ENCODE results near the gene PPP3R2.
"Not testable (repeated sequence)": the region's sequence is repeated elsewhere in the genome, so short reads cannot be mapped to it uniquely, and the experiment has no call there.

The PPP3R2 gene

DNA sequence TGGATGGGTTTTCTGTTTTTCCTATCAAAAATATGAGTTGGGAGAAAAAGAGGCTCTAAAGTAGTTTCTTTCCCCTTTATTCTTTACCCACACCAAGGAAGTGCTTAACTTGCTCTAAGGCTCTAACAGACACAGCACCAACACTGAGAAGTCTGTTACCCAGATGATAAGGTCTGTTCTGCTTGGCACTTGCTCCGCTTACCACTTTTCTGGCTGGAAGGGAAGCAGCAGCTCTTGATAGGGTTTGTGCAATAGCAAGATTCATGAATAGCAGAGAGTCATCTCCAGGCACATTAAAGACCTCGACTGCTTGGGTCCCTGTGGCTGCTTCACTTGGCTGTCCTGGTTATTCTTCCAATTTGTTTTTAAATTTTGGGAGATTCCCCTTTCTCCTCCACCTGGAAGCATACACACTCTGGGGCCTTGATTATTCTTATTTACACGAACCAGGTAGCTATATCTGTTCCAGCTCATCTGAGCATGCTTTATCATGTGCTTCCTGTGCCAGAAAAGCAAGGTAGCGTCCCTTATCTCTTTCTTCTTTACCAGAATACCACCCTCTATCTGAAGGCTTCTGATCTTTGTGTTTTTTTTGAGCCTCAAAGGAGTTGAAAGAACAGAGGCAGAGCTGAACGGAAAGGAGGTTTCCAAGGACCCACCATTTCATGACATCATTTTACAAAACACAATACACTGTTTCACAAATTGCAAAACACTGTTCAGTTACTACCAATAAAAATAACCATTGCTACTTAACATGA, 24.8 kb downstream of the PPP3R2 start:
- peaks cover 81% of the 10 kb centered on the region for H3K4me1 Mint-ChIP-seq
- H3K9me3 Mint-ChIP-seq: no peaks in the 10 kb centered on the region
- H3K4me3 Mint-ChIP-seq: peak overlapping the region; percentile 61
- H3K36me3 Mint-ChIP-seq: peaks cover 11% of the 10 kb centered on the region
- peak overlapping the region; percentile 92 for H3K27ac Mint-ChIP-seq
- no peaks in the 10 kb centered on the region for H3K27me3 Mint-ChIP-seq

DNA sequence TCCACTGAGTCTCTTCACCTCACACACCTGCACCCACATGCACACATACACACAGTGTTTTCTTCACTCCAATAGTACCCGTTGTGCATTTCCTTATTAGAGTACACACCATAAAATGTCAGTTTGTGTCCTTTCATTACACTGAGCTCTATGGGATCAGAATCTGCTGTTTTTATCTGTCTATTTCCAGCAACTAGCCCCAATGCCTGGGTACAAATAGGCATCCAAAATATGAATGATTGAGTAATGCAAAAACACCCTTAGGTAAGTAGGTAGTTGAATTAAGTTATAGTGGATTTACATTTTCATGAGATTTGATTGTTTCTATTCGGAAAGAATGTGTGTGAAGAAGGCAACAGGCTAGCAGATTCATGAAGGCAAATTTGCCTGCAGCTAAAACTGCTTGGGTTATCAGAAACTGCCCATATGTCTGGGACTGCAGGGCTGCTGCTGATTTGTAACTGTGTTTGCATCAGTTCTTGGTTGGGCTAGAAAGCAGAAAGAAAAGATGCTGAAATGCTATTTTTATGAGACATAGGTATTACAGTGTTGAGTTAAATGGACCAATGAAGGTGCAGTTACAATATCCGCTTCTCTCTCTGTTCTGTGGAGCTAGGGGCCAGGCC, 26.9 kb downstream of the PPP3R2 start:
- Mint-ChIP-seq H3K9me3 (no peaks in the 10 kb centered on the region), H3K4me3 (no peak overlapping the region), H3K27ac (peak overlapping the region; percentile 63), H3K27me3 (no peaks in the 10 kb centered on the region), H3K4me1 (peaks cover 61% of the 10 kb centered on the region), H3K36me3 (peaks cover 13% of the 10 kb centered on the region)

DNA sequence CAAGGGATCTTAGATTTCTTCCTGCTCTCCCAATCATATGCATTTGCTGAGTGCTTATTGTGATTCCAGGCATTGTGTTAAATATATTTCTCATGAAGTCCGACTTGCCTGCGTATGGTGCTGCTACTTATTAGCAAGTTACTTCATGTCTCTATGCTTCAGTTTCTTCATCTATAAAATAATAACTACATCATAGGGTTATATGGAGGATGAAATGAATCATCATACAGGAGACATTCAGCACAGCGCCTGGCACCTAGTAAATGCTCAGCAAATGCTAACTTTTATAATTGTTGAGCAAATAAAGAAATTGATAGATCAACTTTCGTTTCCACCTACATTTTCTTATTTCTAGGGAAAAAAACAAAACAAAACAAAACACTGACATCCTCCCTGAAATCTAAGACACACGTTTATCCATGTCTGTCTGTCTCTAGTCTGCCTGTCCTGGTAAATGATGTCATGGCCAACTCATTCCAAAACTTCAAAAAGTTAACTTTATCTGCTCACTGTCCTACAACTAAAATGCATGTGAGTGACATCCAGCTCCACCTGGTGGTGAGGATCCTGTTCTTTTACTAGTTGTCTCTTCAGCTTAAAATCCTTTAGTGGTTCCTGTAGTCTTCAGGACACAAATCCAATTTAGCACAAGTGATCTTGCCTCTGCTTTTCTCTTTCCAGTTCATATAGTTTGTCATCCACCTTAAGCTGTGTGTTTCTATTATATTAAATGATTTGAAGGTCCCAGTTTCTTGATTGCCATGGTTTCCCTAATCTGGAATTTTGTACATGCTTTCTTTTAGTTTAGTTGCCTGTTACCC, 27.7 kb downstream of the PPP3R2 start:
- Mint-ChIP-seq H3K9me3 (no peaks in the 10 kb centered on the region), H3K27me3 (no peaks in the 10 kb centered on the region), H3K27ac (peak overlapping the region; percentile 1), H3K4me3 (no peak overlapping the region), H3K36me3 (peaks cover 18% of the 10 kb centered on the region), H3K4me1 (peaks cover 55% of the 10 kb centered on the region)

GRCh38 chr9:101564252-101564651, 30.5 kb downstream of the PPP3R2 start:
- Mint-ChIP-seq H3K4me3 (no peak overlapping the region), H3K4me1 (peaks cover 52% of the 10 kb centered on the region), H3K9me3 (peaks cover under 1% of the 10 kb centered on the region), H3K36me3 (peaks cover 41% of the 10 kb centered on the region), H3K27ac (no peak overlapping the region), H3K27me3 (no peaks in the 10 kb centered on the region)

DNA sequence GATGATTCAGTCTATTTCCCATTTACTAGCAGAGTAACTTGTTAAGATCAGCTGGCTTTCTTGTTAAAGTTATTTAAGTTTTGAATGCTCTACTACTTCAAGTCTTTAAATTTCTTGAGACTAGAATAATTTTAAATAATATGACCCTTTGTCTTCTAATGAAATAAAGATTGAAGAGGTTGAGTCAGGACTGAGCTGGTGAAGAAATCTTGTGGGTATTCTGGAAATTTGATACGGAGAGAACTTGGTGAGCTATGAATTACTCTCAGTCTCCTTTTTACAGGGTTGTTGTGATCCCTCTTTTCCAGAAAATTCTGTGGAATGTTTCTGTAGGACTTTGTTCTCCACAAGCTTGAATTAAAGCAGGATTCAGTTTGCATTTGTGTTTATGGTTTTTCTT, 31.8 kb downstream of the PPP3R2 start:
- peaks cover 50% of the 10 kb centered on the region for H3K36me3 Mint-ChIP-seq
- H3K9me3 Mint-ChIP-seq: peaks cover 13% of the 10 kb centered on the region
- no peak overlapping the region for H3K27ac Mint-ChIP-seq
- H3K27me3 Mint-ChIP-seq: no peaks in the 10 kb centered on the region
- H3K4me1 Mint-ChIP-seq: peaks cover 49% of the 10 kb centered on the region
- no peak overlapping the region for H3K4me3 Mint-ChIP-seq

DNA sequence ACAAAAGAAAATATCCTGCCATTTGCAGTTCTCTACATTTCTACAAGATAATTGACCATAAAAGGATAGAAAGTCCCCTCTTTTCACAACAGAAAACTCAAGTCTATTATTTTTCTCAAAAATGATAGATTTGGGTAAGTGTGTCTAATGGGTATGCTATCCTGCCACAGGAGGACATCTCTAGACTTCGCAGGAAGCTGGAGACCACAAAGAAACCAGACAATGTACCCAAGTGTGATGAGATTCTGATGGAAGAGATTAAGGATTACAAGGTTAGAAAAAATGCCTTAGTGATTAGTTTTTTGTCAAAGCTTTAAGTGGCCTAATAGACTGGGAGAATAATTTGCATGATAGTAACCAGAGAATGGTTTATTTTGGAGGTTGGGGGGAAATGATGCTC, 33.0 kb downstream of the PPP3R2 start:
- Mint-ChIP-seq H3K27me3 (no peaks in the 10 kb centered on the region), H3K27ac (no peak overlapping the region), H3K4me1 (peaks cover 37% of the 10 kb centered on the region), H3K36me3 (peaks cover 61% of the 10 kb centered on the region), H3K9me3 (peaks cover 13% of the 10 kb centered on the region), H3K4me3 (no peak overlapping the region)

GRCh38 chr9:101549472-101550098, 45.2 kb downstream of the PPP3R2 start:
- H3K9me3 Mint-ChIP-seq, H3K27me3 Mint-ChIP-seq, H3K4me3 Mint-ChIP-seq, H3K27ac Mint-ChIP-seq: not testable (repeated sequence)
- H3K36me3 Mint-ChIP-seq: peaks cover 42% of the 10 kb centered on the region
- H3K4me1 Mint-ChIP-seq: peaks cover 16% of the 10 kb centered on the region

GRCh38 chr9:101543098-101543735, 51.6 kb downstream of the PPP3R2 start:
- Mint-ChIP-seq H3K4me1 (peaks cover 3% of the 10 kb centered on the region), H3K27me3 (no peaks in the 10 kb centered on the region), H3K27ac (no peak overlapping the region), H3K9me3 (no peaks in the 10 kb centered on the region), H3K4me3 (no peak overlapping the region), H3K36me3 (peaks cover 23% of the 10 kb centered on the region)
